A673 (cell line): ENCODE measurements around the gene NFATC1. TPM values are rescaled to one million over a fixed set of nuclear protein-coding genes. Genes with fewer than 3 reads are reported as not detected.

ENCODE experiments used
- BruUV-seq: library from RNA; stranded (reverse); fragments of 400-500 nt; replicated peaks from 2 replicates; lab custom pipeline; 2021; lab: Mats Ljungman, UMichigan
- CTCF ChIA-PET: fragments of 300-600 bp; sonication (Branson Sonifier 250); formaldehyde crosslinking; loops from one replicate; lab custom pipeline; 2022; ENCODE audit warnings: antibody characterized with exemption; lab: Charles Lee
- POLR2A ChIA-PET: fragments of 300-600 bp; sonication (Branson Sonifier 250); formaldehyde crosslinking; loops from one replicate; lab custom pipeline; 2022; ENCODE audit warnings: antibody characterized with exemption; ENCODE audit not compliant: low non-redundant PET; lab: Charles Lee
- DNase-seq: peaks from one replicate; pipeline ENCODE4 v3.0.0-alpha.2; 2015; ENCODE audit warnings: low spot score
- H3K27ac ChIP-seq: fragments of 200-600 bp; sonication (generic); 2 replicates; pipeline ENCODE4 v1.5.1; 2016; ENCODE audit warnings: mixed run types, low read depth, mild to moderate bottlenecking, mixed read lengths, antibody characterized with exemption, low read length; ENCODE audit not compliant: poor library complexity, severe bottlenecking
- H3K27me3 ChIP-seq: fragments of 200-600 bp; sonication (generic); replicated peaks from 2 replicates; pipeline ENCODE4 v1.6.1; 2017; ENCODE audit warnings: mixed run types, low read depth, mild to moderate bottlenecking, mixed read lengths, antibody characterized with exemption, low read length; ENCODE audit not compliant: insufficient read depth, poor library complexity
- H3K36me3 ChIP-seq: fragments of 200-600 bp; sonication (generic); 2 replicates; pipeline ENCODE4 v1.6.1; 2016; ENCODE audit warnings: mixed run types, mild to moderate bottlenecking, mixed read lengths, antibody characterized with exemption, low read length; ENCODE audit not compliant: insufficient read depth, poor library complexity, severe bottlenecking
- H3K4me1 ChIP-seq: fragments of 200-600 bp; sonication (generic); 2 replicates; pipeline ENCODE4 v1.6.1; 2017; ENCODE audit warnings: mixed run types, mild to moderate bottlenecking, mixed read lengths, antibody characterized with exemption, low read length; ENCODE audit not compliant: insufficient read depth, poor library complexity, severe bottlenecking
- H3K4me3 ChIP-seq: fragments of 200-600 bp; sonication (generic); 2 replicates; pipeline ENCODE4 v1.5.1; 2016; ENCODE audit warnings: low read depth, mixed run types, mild to moderate bottlenecking, mixed read lengths, low read length; ENCODE audit not compliant: poor library complexity, severe bottlenecking
- H3K9me3 ChIP-seq: fragments of 200-600 bp; sonication (generic); 2 replicates; pipeline ENCODE4 v1.6.1; 2016; ENCODE audit warnings: mixed run types, low read depth, mild to moderate bottlenecking, mixed read lengths, antibody characterized with exemption, low read length; ENCODE audit not compliant: poor library complexity, severe bottlenecking
- CTCF ChIP-seq: fragments of 300-800, 200-600 bp; sonication (generic); conservative IDR thresholded peaks from 2 replicates; pipeline ENCODE4 v1.5.1; 2017; ENCODE audit warnings: low read depth, mild to moderate bottlenecking, antibody characterized with exemption, low read length, moderate library complexity, mixed read lengths
- EZH2 ChIP-seq: fragments of 200-600 bp; sonication (generic); IDR thresholded peaks from 2 replicates; pipeline ENCODE4 v1.6.1; 2017; ENCODE audit warnings: borderline replicate concordance, low read depth, mild to moderate bottlenecking, mixed read lengths, antibody characterized with exemption, low read length; ENCODE audit not compliant: poor library complexity, severe bottlenecking
- intact Hi-C: fragments of 100-400 bp; cut with micrococcal nuclease; formaldehyde crosslinking; loops from one replicate; pipeline ENCODE4 v1.10.0; 2022; ENCODE audit not compliant: unreplicated experiment
- total RNA-seq: library from RNA; stranded (reverse); gene quantifications from 2 replicates; pipeline ENCODE4 v1.2.3, GENCODE V29; 2021

NFATC1 gene
- total RNA-seq, 1 experiment from 2014 or later, result 10.4 TPM

GRCh38 chr18:79537758-79538157, 142.0 kb downstream of the NFATC1 start:
- Histone ChIP-seq H3K27ac (no peak overlapping the region), H3K4me3 (no peak overlapping the region), H3K27me3 (peaks cover 7% of the 10 kb centered on the region), H3K36me3 (no peaks in the 10 kb centered on the region), H3K9me3 (no peaks in the 10 kb centered on the region), H3K4me1 (no peaks in the 10 kb centered on the region)
- no peak for TF ChIP-seq CTCF
- TF ChIP-seq EZH2, result no peak
- no TSS peak for BruUV-seq
- ChIA-PET CTCF (no interaction called here), POLR2A (no interaction called here)
- no peak for DNase-seq
- intact Hi-C loops, result no loop called here

- H3K27ac ChIP-seq, result no peak overlapping the region
- DNase-seq, result no peak
- POLR2A ChIA-PET, result no interaction called here
- H3K27me3 ChIP-seq, result peaks cover 7% of the 10 kb centered on the region
- BruUV-seq, result no TSS peak
- no peaks in the 10 kb centered on the region for H3K4me1 ChIP-seq
- CTCF ChIA-PET, result no interaction called here
- no peaks in the 10 kb centered on the region for H3K9me3 ChIP-seq
- TF ChIP-seq EZH2 (no peak), CTCF (no peak)
- intact Hi-C loops, result no loop called here
- no peak overlapping the region for H3K4me3 ChIP-seq
- no peaks in the 10 kb centered on the region for H3K36me3 ChIP-seq
Measured at GRCh38 chr18:79538635-79539034, 142.9 kb downstream of the NFATC1 start.

- no TSS peak for BruUV-seq
- POLR2A ChIA-PET, result no interaction called here
- Histone ChIP-seq H3K4me3 (no peak overlapping the region), H3K4me1 (no peaks in the 10 kb centered on the region), H3K9me3 (no peaks in the 10 kb centered on the region), H3K36me3 (no peaks in the 10 kb centered on the region), H3K27me3 (peaks cover 7% of the 10 kb centered on the region), H3K27ac (no peak overlapping the region)
- CTCF ChIA-PET, result no interaction called here
- TF ChIP-seq EZH2 (no peak), CTCF (no peak)
- intact Hi-C loops, result no loop called here
- no peak for DNase-seq
Measured at GRCh38 chr18:79540161-79540903, 144.6 kb downstream of the NFATC1 start.
